ENCODE measurements around the gene MRGPRE. TPM values are rescaled to one million over a fixed set of nuclear protein-coding genes. Genes with fewer than 3 reads are reported as not detected.

The MRGPRE gene
- polyA plus RNA-seq, 1 donor, result not detected

DNA sequence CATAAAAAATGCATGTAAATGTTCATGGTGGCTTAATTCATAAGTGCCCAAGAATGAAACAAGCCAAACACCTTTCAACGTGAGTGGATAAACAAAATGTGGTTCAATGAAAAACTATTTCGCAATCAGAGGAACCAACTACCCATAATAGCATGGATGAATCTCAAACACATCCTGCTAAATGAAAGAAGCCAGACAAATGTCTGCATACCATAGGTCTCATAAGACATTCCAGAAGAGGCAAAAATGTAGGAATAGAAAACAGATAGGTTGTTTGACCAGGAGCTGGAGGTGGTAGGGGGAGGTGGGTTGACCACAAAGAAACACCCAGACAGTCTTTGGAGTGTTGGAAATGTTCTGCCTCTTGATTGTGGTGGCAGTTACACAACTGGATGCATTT, 53.9 kb downstream of the MRGPRE start:
- DNase-seq (ENCODE audit: low read depth), result no peak

DNA sequence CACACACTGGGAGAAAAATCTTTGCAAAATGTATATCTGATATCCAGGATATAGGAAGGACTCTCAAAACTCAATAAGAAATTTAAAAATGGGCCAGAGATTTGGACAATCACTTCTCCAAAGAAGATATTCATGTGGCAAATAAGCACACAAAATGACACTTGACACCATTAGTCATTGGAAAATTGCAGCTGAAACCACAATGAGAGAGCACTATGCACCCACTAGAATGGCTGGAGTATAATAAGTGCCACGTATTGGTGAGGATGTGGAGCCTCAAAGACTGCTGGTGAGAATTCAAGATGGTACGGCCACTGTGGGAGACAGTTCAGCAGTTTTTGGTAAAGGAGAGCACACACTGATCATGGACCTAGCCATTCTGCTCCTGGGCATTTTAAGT, 54.3 kb downstream of the MRGPRE start:
- no peak for DNase-seq (ENCODE audit: low read depth)

Other genes starting within 250 kb of the MRGPRE start
- 110 TPM for gene NAP1L4, start 240.1 kb downstream of the MRGPRE start, polyA plus RNA-seq (ENCODE audit: insufficient read length)
- gene CARS1, start 175.0 kb downstream of the MRGPRE start, polyA plus RNA-seq (ENCODE audit: insufficient read length), result 20.6 TPM
- gene OSBPL5, start 67.1 kb downstream of the MRGPRE start, polyA plus RNA-seq (ENCODE audit: insufficient read length), result 12.1 TPM
- not detected for gene MRGPRG, start 13.6 kb downstream of the MRGPRE start, polyA plus RNA-seq (ENCODE audit: insufficient read length)
- gene ZNF195, start 146.7 kb upstream of the MRGPRE start, polyA plus RNA-seq (ENCODE audit: insufficient read length), result 16.8 TPM